Pons (tissue), 1 donor: ENCODE data around the gene MARCO.

Experiments used
- DNase-seq: peaks from one replicate; pipeline ENCODE4 v3.0.0-alpha.2; 2016; ENCODE audit warnings: low spot score

Gene MARCO, protein sequence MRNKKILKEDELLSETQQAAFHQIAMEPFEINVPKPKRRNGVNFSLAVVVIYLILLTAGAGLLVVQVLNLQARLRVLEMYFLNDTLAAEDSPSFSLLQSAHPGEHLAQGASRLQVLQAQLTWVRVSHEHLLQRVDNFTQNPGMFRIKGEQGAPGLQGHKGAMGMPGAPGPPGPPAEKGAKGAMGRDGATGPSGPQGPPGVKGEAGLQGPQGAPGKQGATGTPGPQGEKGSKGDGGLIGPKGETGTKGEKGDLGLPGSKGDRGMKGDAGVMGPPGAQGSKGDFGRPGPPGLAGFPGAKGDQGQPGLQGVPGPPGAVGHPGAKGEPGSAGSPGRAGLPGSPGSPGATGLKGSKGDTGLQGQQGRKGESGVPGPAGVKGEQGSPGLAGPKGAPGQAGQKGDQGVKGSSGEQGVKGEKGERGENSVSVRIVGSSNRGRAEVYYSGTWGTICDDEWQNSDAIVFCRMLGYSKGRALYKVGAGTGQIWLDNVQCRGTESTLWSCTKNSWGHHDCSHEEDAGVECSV

DNA sequence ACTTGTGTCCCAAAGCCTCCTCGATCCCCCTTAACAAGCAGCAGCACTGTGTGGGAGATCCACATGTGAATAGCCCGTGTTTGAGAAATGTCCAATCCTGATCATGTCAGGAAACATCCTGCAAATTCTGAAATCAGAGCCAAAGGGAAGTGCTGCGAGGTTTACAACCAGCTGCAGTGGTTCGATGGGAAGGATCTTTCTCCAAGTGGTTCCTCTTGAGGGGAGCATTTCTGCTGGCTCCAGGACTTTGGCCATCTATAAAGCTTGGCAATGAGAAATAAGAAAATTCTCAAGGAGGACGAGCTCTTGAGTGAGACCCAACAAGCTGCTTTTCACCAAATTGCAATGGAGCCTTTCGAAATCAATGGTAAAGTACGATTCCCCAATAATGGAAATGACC is at the start of gene MARCO:
Gene MARCO, plus strand, starts transcription at position 164 of the 400 bp plus-strand sequence. Its CDS starts 107 bp downstream, at position 271.
- peak; percentile 14 for DNase-seq

- no peak for DNase-seq
Measured at GRCh38 chr2:118893100-118893499, 48.9 kb upstream of the MARCO start.

DNA sequence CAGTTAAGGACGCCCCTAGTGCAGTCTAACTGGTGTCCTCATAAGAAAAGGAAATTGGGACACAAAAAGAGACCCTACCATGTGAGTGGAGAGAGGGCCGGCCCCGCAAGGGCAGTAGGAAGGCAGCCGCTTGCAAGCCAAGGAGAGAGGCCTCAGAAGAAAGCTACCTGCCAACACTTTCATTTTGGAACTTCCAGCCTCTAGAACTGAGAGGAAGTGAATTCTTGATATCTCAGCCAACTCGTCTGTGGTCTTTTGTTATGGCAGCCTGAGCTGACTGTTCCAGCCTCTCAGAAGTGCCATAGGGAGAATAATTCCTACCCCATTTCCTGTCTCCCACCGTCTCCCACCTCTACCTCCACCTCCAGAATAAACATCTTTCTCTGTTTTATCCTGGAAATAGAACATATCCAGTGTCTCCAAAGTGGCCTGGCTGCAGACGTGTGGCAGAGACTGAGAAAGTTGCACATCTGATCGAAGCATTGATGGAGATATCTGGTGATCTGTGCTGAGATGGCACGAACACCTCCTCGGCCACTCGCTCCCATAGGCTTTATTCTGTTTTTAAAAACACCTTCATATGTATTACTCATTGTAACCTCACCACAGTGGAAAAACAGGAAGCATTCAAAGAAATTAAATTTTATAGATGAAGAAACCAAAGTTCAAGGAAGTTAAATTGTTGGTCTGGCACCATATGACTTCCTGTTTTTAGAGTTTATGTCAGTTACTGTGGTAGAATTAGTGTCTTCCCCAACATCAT is 39.5 kb upstream of the MARCO start:
- DNase-seq: peak; percentile 15

- DNase-seq: no peak
Measured at GRCh38 chr2:118903029-118903351, 39.0 kb upstream of the MARCO start.

DNA sequence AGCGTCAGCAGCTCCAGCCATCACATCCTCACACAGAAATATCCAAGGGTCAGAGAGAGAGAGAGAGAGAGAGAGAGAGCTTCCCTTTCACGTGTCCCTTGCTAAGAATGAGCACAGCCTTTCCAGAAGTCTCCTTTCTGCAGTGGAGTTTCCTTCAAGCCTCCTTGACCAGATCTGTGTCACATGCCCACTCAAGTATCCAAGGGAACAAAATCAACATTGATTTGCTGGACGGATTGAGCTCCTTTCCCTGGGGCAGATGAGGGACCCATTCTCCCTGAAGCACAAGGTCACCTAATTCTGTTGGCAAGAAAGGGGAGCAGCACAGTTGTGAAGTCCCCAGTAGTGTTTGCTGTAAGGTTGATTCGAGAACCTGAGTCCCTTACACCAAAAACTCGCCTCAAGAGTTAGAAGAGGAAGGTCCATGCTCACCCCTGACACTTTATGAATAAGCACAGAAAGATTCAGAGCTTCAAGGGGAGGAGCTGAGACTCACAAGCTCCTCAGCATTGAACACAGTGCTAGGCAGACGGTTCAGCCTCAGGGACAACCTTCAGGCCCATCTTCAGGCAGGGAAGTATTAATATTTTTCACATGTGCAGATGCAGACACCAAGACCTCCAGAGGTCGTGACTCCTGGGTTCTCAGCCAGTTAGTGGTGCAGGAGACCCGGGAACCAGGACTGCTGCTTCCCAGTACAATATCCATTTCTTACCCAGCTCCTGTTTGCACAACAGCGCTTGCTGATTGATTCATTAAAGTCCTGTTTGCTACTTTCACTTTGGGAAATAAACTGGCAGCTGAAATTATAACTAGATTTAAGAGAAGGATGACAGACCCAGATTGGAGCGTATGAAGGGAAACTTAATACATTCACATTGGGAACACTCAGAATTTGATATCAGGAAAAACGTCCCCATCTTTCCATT is 38.2 kb upstream of the MARCO start:
- no peak for DNase-seq

- no peak for DNase-seq
Measured at GRCh38 chr2:118905206-118905605, 36.8 kb upstream of the MARCO start.

GRCh38 chr2:118906186-118906585 is 35.8 kb upstream of the MARCO start:
- no peak for DNase-seq

DNA sequence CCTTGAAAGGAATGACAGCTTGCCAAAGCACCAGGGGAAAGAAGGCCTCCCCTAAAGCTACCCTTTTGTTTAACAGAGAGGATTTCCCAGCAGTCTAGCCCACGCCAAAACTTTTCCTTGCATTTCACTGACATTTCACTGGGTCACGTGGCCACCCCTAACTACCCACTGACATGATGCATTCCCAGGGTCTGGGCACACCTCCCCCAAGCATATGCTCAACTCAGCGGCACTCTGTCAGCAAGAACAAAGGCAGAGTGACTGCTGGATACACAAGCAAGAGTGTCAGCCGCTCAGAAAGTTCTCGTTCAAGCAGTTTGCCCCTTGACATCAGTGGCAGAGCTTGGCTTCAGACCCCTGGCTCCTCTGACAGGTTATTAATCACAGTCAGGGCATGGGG is 34.2 kb upstream of the MARCO start:
- no peak for DNase-seq

DNA sequence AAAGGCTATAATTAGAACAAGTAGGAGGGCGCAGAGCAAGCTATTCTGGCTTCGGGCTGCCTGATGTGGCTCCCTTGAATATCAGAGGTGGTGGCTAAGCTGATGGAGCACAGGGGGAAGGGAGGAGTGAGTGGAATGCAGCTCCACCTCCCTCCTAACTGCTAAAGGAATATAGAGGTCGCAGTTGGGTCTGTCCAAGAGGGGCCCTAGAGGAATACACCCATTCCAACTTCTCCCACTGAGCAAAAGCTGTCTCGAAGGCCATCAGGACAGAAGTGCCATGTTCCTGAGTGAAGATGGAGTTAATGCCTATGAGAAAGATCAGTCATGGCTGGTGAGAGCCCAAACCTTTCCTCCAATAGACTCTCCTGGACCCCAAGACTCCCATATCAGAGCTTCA is 32.8 kb upstream of the MARCO start:
- no peak for DNase-seq

GRCh38 chr2:118911166-118911856 is 30.7 kb upstream of the MARCO start:
- no peak for DNase-seq

- no peak for DNase-seq
Measured at GRCh38 chr2:118911936-118912335, 30.1 kb upstream of the MARCO start.

- no peak for DNase-seq
Measured at GRCh38 chr2:118913131-118913802, 28.7 kb upstream of the MARCO start.

DNA sequence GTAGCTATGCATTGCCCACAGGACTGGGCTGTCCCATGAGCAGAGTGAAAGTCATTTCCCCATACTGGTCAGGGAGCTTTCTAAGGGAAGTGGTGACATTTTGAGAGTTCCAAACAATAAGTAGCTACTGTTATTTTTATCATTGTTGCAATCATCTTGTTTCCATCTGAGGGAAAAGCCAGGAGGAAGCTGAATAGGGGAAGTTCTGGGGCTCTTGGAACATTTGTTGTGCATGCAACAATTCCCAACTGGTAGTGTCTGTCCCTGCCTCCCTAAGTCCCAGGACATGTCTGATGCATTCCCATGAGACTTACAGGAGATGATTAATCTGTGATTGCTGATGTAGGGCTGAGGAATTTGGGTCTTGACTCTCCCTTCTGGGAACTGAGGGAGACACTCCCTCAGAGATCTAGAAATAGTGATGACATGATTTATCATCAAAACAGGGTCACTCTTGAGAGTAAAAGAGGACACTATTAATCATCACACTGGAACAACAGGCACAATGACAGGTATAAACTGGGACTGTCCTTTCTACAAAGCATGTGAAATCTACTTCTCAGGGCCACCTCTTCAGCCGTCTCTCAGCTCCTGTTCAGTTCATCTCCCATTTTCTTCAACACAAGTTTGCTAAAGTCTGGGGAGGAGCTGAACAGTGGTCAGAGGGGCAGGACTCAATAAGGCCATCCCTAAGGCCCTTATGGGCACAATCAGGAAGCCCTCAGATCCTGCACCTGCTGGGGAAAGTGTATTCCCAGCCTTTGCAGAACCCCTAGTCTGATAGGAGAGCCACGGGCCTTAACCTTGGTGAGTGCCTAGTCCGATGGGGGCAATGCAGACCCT is 28.0 kb upstream of the MARCO start:
- DNase-seq: peak; percentile 20

DNA sequence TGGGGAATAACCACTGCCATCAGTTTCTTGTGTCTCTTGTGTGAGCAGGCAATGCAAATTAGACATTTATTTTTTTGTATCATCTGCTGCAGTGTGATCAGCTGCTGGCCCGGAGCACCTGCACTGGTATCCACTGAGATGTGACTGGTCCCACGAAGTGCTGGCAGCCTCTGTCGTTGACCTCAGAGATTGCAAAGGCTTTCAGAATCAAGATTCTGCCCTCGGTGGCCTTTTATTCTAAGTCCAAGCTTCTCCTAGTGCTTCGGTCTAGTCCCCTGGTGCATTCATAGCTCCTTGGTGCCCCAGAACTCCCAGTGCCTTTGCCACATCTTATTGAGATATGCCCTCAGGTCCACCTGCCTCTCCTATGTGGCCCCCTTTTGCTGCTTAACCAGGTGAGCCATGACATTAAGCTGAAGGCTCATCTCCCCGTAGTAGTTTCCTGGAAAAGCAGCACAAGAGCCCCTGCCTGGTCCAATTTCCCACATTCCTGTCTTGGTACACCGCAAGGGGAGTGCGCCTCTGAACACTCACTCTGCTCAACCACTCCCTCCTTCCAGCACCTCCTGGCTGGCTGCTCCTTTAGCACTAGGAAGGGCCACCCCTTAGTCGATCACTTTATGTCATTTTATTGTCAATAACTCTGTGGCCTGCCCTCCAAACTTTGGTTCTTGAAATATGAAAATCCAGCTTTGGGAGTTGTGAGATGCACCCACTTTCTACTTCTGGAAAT is 27.1 kb upstream of the MARCO start:
- no peak for DNase-seq

GRCh38 chr2:118918017-118918416 is 24.0 kb upstream of the MARCO start:
- no peak for DNase-seq

DNA sequence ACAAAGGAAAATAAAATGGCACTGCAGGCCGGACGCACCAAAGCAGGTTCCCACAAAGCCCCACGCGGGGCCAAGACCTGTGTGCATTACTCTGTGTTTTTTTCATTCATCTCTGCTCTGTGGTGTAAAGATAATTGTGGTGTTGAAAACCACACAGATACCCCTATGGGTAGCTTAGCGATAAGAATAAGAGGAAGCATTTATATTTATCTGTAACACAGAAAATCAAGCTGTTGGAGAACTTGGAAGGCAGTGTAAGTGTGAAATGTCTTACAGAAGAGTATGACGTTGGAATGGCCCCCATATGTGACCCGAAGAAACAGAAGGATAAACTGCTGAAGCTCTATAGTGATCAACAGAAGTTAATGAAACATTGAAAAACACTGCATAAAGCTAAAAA is 20.3 kb upstream of the MARCO start:
- DNase-seq: no peak

- DNase-seq: no peak
Measured at GRCh38 chr2:118922254-118922653, 19.7 kb upstream of the MARCO start.

DNA sequence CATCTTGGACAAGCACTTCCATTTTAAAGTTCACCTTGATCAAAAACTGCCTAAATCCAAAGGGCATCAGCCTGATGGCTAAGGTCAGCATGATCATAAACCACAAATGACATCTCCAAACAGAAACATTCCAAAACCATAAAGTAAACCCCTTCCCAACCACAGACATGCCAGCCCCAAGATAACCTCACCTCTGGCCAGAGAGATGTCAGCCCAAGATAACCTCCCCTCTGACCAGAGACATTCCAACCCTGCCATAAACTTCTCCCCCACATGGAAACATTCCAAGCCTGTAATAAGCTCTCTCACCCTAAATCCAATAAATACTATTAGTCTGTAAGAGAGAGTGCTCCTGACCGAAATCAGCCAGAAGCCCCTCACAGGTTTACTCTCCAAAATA is 18.6 kb upstream of the MARCO start:
- no peak for DNase-seq

DNA sequence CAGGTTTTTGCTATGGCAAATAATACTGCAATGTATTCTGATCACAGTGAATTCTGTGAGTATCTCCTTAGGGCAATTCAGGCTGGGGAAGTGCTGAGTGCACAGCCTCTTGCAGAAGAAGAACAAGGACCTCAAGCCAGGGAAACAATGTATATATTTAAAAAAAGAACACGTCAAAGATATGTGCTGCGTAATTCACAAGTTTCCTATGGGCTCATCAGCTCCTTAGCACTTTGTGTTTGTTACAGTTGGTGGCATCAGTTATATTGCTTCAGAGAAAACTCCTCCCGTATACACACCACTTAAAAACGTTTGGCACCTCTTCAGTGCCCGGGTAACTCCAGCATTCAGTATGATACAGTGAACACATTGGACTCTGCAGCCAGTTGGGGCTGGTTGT is 16.5 kb upstream of the MARCO start:
- DNase-seq: no peak
